HG03378 (cell line): ENCODE measurements around the gene FOXS1.
"Not testable (repeated sequence)": the region's sequence is repeated elsewhere in the genome, so short reads cannot be mapped to it uniquely, and the experiment has no call there.

Experiments used
- ATAC-seq: cut with Tn5 transposase; IDR thresholded peaks from one replicate; pipeline ENCODE4 v1.9.1; 2021; ENCODE audit warnings: mild to moderate bottlenecking, moderate library complexity; ENCODE audit not compliant: unreplicated experiment

The FOXS1 gene

GRCh38 chr20:31824125-31824485, 21.3 kb downstream of the FOXS1 start:
- no peak for ATAC-seq

- ATAC-seq = no peak
Observed at GRCh38 chr20:31823360-31824124, 21.9 kb downstream of the FOXS1 start.

GRCh38 chr20:31822421-31823330, 22.7 kb downstream of the FOXS1 start:
- peak; percentile 64 for ATAC-seq

GRCh38 chr20:31821427-31821826, 24.0 kb downstream of the FOXS1 start:
- ATAC-seq = no peak

GRCh38 chr20:31820228-31820627, 25.2 kb downstream of the FOXS1 start:
- no peak for ATAC-seq

GRCh38 chr20:31819083-31819784, 26.2 kb downstream of the FOXS1 start, which contains the start of gene MYLK2:
Gene MYLK2, plus strand, starts transcription at chr20:31819356. Its CDS starts 225 bp downstream, at chr20:31819581.
- no peak for ATAC-seq

GRCh38 chr20:31818376-31818908, 27.0 kb downstream of the FOXS1 start:
- no peak for ATAC-seq

GRCh38 chr20:31817461-31817860, 27.9 kb downstream of the FOXS1 start:
- ATAC-seq = no peak

- no peak for ATAC-seq
Observed at GRCh38 chr20:31816221-31816620, 29.2 kb downstream of the FOXS1 start.

GRCh38 chr20:31815408-31816188, 29.8 kb downstream of the FOXS1 start:
- ATAC-seq = no peak

GRCh38 chr20:31814142-31814541, 31.3 kb downstream of the FOXS1 start:
- ATAC-seq = not testable (repeated sequence)

- ATAC-seq = no peak
Observed at GRCh38 chr20:31813611-31814010, 31.8 kb downstream of the FOXS1 start.

GRCh38 chr20:31811796-31812728, 33.3 kb downstream of the FOXS1 start:
- ATAC-seq = no peak

- ATAC-seq = no peak
Observed at GRCh38 chr20:31811198-31811597, 34.2 kb downstream of the FOXS1 start.

- ATAC-seq = no peak
Observed at GRCh38 chr20:31809661-31810060, 35.7 kb downstream of the FOXS1 start.

- ATAC-seq = no peak
Observed at GRCh38 chr20:31808481-31808880, 36.9 kb downstream of the FOXS1 start.

- ATAC-seq = no peak
Observed at GRCh38 chr20:31806564-31807355, 38.6 kb downstream of the FOXS1 start.

GRCh38 chr20:31803552-31804291, 41.7 kb downstream of the FOXS1 start:
- no peak for ATAC-seq
